ENCODE data around the gene TMEM169. TPM values are rescaled to one million over a fixed set of nuclear protein-coding genes. Genes with fewer than 3 reads are reported as not detected.

TMEM169 gene
- total and polyA plus RNA-seq, 2 of the 13 experiments (the other 11 are each of a cell fraction or from before 2014, with no cell fraction given) = 1.5 to 4.5 TPM

GRCh38 chr2:216081012-216081411, 707 bp upstream of the TMEM169 start (continued):
- no peak for TF ChIP-seq SP5 (CRISPR knock-in tag; IDR thresholded peaks at IDR 0.05; ENCODE audit: borderline replicate concordance, low read depth)
- no peak for TF ChIP-seq ZFP36L1 (CRISPR knock-in tag; IDR thresholded peaks at IDR 0.05)
- TF ChIP-seq PRDM15 (CRISPR knock-in tag; IDR thresholded peaks at IDR 0.05) = 0 out of 2 replicates have a peak, but pooled peaks have one; percentile 3
- TF ChIP-seq GABPA (IDR thresholded peaks at IDR 0.05; ENCODE audit: low read depth, low read length) = no peak
- no peak for TF ChIP-seq GABPA (CRISPR knock-in tag; IDR thresholded peaks at IDR 0.05; ENCODE audit: low read depth)
- no peak for TF ChIP-seq ZNF234 (CRISPR knock-in tag; conservative IDR thresholded peaks at IDR 0.05)
- TF ChIP-seq, protein P1, sequence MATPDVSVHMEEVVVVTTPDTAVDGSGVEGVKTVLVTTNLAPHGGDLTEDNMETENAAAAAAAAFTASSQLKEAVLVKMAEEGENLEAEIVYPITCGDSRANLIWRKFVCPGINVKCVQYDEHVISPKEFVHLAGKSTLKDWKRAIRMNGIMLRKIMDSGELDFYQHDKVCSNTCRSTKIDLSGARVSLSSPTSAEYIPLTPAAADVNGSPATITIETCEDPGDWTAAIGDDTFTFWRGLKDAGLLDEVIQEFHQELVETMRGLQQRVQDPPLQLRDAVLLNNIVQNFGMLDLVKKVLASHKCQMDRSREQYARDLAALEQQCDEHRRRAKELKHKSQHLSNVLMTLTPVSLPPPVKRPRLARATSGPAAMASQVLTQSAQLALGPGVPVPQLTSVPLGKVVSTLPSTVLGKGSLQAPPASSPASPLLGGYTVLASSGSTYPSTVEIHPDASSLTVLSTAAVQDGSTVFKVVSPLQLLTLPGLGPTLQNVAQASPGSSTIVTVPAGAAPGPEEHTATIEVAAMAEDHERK (CRISPR knock-in tag; IDR thresholded peaks at IDR 0.05; ENCODE audit: low read depth) = no peak
- TF ChIP-seq WIZ (CRISPR knock-in tag; IDR thresholded peaks at IDR 0.05) = no peak
- TF ChIP-seq GLI4 (CRISPR knock-in tag; IDR thresholded peaks at IDR 0.05; ENCODE audit: borderline replicate concordance) = no peak
- TF ChIP-seq ZBTB14 (CRISPR knock-in tag; IDR thresholded peaks at IDR 0.05) = no peak
- TF ChIP-seq, protein P2, sequence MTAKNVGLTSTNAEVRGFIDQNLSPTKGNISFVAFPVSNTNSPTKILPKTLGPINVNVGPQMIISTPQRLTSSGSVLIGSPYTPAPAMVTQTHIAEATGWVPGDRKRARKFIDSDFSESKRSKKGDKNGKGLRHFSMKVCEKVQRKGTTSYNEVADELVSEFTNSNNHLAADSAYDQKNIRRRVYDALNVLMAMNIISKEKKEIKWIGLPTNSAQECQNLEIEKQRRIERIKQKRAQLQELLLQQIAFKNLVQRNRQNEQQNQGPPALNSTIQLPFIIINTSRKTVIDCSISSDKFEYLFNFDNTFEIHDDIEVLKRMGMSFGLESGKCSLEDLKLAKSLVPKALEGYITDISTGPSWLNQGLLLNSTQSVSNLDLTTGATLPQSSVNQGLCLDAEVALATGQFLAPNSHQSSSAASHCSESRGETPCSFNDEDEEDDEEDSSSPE (CRISPR knock-in tag; IDR thresholded peaks at IDR 0.05) = no peak
- no peak for TF ChIP-seq PRMT3 (CRISPR knock-in tag; IDR thresholded peaks at IDR 0.05; ENCODE audit: borderline replicate concordance, low read depth)
- TF ChIP-seq ZMYM2 (CRISPR knock-in tag; IDR thresholded peaks at IDR 0.05) = peak; percentile 41; the same call in 1 of the 2 replicates
- TF ChIP-seq MBD4 (IDR thresholded peaks at IDR 0.05; ENCODE audit: borderline replicate concordance, low read length) = no peak
- no peak for TF ChIP-seq ZNF224 (CRISPR knock-in tag; IDR thresholded peaks at IDR 0.05)
- no peak for TF ChIP-seq ZNF232 (CRISPR knock-in tag; IDR thresholded peaks at IDR 0.05; ENCODE audit: borderline replicate concordance)
- TF ChIP-seq MED8 (CRISPR knock-in tag; IDR thresholded peaks at IDR 0.05; ENCODE audit: insufficient replicate concordance) = no peak
- TF ChIP-seq ZNF441 (CRISPR knock-in tag; IDR thresholded peaks at IDR 0.05; ENCODE audit: borderline replicate concordance) = no peak
- TF ChIP-seq, protein P3, sequence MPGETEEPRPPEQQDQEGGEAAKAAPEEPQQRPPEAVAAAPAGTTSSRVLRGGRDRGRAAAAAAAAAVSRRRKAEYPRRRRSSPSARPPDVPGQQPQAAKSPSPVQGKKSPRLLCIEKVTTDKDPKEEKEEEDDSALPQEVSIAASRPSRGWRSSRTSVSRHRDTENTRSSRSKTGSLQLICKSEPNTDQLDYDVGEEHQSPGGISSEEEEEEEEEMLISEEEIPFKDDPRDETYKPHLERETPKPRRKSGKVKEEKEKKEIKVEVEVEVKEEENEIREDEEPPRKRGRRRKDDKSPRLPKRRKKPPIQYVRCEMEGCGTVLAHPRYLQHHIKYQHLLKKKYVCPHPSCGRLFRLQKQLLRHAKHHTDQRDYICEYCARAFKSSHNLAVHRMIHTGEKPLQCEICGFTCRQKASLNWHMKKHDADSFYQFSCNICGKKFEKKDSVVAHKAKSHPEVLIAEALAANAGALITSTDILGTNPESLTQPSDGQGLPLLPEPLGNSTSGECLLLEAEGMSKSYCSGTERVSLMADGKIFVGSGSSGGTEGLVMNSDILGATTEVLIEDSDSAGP (CRISPR knock-in tag; IDR thresholded peaks at IDR 0.05; ENCODE audit: borderline replicate concordance) = no peak
- TF ChIP-seq ZNF567 (CRISPR knock-in tag; IDR thresholded peaks at IDR 0.05; ENCODE audit: borderline replicate concordance) = no peak
- 0 out of 2 replicates have a peak, but pooled peaks have one; percentile 16 for TF ChIP-seq ZNF766 (CRISPR knock-in tag; IDR thresholded peaks at IDR 0.05; ENCODE audit: borderline replicate concordance)
